SH-SY5Y (cell line): Measurements from ENCODE around the gene APOBEC3C.
"Not testable (repeated sequence)": the region's sequence is repeated elsewhere in the genome, so short reads cannot be mapped to it uniquely, and the experiment has no call there.

Experiments used
- GATA2 ChIP-seq: IDR thresholded peaks from 2 replicates; pipeline ENCODE4 v1.6.1; 2011; ENCODE audit warnings: mild to moderate bottlenecking, low read depth, low read length
- GATA3 ChIP-seq: IDR thresholded peaks from 2 replicates; pipeline ENCODE4 v1.6.1; 2011; ENCODE audit warnings: low read depth, mild to moderate bottlenecking, low read length, moderate library complexity

The APOBEC3C gene

DNA sequence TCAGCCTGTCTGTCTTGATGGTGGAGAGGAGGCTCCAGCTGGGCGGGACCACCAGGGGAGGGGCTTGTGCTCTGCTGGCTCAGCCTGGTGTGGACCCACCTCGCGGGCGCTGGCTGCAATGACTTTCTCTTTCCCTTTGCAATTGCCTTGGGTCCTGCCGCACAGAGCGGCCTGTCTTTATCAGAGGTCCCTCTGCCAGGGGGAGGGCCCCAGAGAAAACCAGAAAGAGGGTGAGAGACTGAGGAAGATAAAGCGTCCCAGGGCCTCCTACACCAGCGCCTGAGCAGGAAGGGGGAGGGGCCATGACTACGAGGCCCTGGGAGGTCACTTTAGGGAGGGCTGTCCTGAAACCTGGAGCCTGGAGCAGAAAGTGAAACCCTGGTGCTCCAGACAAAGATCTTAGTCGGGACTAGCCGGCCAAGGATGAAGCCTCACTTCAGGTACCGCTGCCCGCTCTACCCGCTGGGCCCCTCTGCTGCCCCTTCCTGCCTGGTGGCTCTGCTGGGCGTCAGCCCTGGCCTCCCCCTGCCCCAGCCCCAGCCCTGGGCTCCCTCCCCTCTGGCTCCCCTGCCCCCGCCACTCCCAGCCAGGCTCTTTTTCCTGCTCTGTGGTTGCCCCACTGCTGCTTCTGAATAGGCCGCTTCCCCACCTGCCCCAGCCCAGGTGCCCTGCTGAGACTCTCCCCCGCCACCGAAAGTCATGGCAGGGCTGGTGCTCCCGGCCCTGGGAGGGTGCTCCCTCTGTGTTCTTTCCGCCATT, 26.7 kb downstream of the APOBEC3C start, which contains the start of gene APOBEC3F:
TSS of gene APOBEC3F (plus strand) at position 327 of the 759 bp plus-strand sequence. CDS start at position 424, 97 bp downstream.
- TF ChIP-seq GATA2, GATA3: not testable (repeated sequence)

- TF ChIP-seq GATA2 (no peak), GATA3 (no peak)
Measured at GRCh38 chr22:39041908-39042307, 27.9 kb downstream of the APOBEC3C start.

DNA sequence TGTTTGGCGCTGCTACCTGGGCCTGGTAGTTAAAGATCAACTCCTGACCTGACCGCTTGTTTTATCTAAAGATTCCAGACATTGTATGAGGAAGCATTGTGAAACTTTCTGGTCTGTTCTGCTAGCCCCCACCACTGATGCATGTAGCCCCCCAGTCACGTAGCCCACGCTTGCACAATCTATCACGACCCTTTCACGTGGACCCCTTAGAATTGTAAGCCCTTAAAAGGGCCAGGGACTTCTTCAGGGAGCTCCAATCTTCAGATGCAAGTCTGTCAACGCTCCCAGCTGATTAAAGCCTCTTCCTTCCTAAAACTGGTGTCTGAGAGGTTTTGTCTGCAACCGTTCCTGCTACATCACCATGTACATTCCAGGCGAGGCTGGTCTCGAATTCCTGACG, 41.6 kb downstream of the APOBEC3C start:
- TF ChIP-seq GATA3 (no peak), GATA2 (no peak)

DNA sequence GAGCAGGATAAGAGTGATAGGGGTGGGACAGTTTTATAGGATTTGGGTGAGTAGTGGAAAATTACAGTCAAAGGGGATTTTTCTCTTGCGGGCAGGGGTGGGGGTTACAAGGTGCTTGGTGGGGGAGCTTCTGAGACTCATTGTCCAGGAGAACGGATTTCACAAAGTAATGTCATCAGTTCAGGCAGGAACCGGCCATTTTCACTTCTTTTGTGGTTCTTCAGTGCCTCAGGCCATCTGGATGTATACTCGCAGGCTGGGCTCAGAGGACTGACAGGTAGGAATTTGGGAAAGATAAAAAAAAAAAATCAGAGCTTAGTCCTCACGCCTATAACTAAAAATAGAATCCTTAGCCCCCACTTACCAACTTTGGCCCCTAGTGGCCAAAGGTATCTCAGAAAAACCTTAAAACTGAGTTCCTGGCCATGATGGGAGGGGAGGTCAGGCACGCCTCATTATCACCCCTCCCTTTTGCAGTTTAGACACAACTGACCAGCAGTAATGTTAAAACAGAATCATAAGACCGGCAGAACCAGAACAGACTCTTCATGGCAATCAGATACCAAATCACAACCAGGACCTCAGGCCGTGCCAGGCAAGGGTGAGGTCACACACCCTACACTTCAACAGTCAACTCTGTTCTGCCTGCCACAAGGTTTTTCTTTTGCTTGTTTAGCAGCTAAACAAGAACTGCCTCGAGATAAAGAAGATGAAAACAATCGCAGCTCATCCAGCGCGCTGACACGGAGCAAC, 54.2 kb downstream of the APOBEC3C start:
- TF ChIP-seq GATA2 (no peak), GATA3 (no peak)
